Astrocyte of the spinal cord (primary cell): ENCODE measurements around the gene EED.
A peak's percentile ranks its signal among the peaks of the same experiment; 100 is the strongest.
"Not testable (repeated sequence)": the region's sequence is repeated elsewhere in the genome, so short reads cannot be mapped to it uniquely, and the experiment has no call there.

ENCODE experiments used
- DNase-seq: peaks from one replicate; pipeline ENCODE4 v3.0.0; 2011; ENCODE audit warnings: low read depth, low spot score
- H3K4me3 ChIP-seq: 2 replicates; pipeline ENCODE4 v1.5.1; 2011; ENCODE audit warnings: low read depth, mild to moderate bottlenecking, low read length, moderate library complexity
- in situ Hi-C: cut with HindIII; loops from 2 replicates; pipeline ENCODE4 v1.10.0; 2017; ENCODE audit warnings: low sequenced_read_pairs
- TF ChIP-seq, protein P1 (sequence below): IDR thresholded peaks from 2 replicates; pipeline ENCODE4 v1.5.1; 2012; ENCODE audit warnings: low read depth, mild to moderate bottlenecking, low read length, inconsistent platforms

Gene EED

DNA sequence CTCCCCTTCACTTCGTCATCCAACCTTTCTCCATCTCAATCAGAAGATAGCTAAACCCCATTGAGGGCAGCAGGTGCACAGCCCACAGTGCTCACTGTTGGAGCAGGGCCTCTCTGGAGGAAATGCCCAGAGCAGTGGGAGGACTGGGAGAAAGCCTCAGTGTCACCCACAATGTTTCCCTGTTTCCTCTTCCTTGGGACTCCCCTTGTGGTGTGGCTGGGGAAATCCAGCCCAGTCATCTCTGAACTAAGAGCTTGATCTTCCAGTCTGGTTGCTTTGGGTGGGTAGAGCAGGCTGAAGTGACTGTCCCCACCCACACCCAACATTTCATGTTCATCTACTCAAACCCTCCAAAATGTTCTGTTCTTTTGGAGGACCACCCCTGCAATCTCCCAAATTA is 29.8 kb upstream of the EED start:
- TF ChIP-seq, protein P1, sequence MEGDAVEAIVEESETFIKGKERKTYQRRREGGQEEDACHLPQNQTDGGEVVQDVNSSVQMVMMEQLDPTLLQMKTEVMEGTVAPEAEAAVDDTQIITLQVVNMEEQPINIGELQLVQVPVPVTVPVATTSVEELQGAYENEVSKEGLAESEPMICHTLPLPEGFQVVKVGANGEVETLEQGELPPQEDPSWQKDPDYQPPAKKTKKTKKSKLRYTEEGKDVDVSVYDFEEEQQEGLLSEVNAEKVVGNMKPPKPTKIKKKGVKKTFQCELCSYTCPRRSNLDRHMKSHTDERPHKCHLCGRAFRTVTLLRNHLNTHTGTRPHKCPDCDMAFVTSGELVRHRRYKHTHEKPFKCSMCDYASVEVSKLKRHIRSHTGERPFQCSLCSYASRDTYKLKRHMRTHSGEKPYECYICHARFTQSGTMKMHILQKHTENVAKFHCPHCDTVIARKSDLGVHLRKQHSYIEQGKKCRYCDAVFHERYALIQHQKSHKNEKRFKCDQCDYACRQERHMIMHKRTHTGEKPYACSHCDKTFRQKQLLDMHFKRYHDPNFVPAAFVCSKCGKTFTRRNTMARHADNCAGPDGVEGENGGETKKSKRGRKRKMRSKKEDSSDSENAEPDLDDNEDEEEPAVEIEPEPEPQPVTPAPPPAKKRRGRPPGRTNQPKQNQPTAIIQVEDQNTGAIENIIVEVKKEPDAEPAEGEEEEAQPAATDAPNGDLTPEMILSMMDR = peak; percentile 23
- no peak overlapping the region for H3K4me3 ChIP-seq
- no peak for DNase-seq
- in situ Hi-C loops = no loop called here

DNA sequence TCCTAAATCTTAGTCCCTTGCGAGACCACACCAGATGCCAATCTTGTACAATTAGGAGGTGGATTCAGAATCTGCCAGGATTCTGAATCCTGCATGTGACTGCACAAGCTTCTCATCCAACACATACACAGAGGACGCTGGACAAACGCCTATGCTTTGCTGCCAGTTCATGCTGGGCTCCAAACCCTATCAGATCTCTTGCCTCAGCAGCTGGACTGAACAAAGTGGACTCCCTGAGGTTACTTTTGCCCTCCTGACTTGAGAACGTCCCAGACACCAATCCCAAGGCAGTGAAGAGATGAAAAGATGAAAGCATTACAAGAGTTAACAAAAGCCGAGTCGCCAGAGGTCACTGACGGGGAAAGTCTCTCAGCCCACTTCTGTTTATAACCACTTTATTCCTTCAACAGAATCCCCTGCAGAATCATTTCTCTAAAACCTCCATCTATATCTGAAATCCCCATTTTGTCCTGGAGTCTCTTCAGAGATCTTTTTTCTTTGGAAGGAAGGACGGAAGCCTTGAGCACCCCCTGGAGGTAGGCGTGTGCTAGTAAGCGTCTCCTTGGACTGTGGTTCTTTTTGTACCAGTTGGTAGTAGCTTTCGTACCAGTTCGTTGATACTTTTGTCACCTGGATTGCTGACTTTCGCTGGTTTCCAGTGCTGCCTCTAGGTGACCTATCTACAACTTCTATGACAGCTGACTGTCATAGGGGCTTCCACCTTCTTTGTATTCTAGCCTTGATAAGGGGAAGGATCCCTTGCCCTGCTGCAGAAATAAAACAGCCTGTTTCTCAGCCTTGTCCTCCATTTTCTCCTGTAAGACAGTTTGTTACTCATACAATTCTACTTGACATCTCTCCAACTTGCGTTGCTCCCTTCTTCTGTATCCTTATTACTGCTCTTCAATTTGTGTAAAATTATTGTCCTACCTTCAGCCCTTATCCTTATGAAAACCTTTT is 26.1 kb upstream of the EED start:
- peak; percentile 74 for DNase-seq
- in situ Hi-C loops = no loop called here
- H3K4me3 ChIP-seq = peak overlapping the region; percentile 3
- TF ChIP-seq, protein P1 = peak; percentile 94

- TF ChIP-seq, protein P1 = no peak
- DNase-seq = no peak
- in situ Hi-C loops = no loop called here
- no peak overlapping the region for H3K4me3 ChIP-seq
Observed at GRCh38 chr11:86219311-86220193, 25.0 kb upstream of the EED start.

GRCh38 chr11:86220653-86221052 is 23.9 kb upstream of the EED start:
- TF ChIP-seq, protein P1 = no peak
- in situ Hi-C loops = no loop called here
- H3K4me3 ChIP-seq = no peak overlapping the region
- DNase-seq = no peak

GRCh38 chr11:86222081-86222480 is 22.5 kb upstream of the EED start:
- no peak for DNase-seq
- in situ Hi-C loops = no loop called here
- TF ChIP-seq, protein P1 = no peak
- no peak overlapping the region for H3K4me3 ChIP-seq

- H3K4me3 ChIP-seq, DNase-seq, in situ Hi-C loops: not testable (repeated sequence)
Observed at GRCh38 chr11:86224575-86224974, 20.0 kb upstream of the EED start.

DNA sequence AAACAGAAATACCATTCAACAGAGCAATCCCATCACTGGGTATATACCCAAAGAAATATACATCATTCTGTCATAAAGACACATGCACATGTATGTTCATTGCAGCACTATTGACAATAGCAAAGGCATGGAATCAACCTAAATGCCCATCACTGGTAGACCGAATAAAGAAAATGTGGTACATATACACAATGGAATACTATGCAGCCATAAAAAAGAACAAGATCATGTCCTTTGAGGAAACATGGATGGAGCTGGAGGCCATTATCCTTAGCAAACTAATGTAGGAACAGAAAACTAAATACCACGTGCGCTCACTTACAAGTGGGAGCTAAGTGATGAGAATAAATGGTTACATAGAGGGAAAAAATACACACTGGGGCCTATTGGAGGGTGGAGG is 19.2 kb upstream of the EED start:
- DNase-seq, in situ Hi-C loops, H3K4me3 ChIP-seq: not testable (repeated sequence)
